Stimulated activated CD8-positive, alpha-beta memory T cell treated with anti-CD3 and anti-CD28 coated beads, Interleukin-15, amount 100 ng/mL, for 1 hour (primary cell): ENCODE results near the gene KLHL17.
"Not testable (repeated sequence)": the region's sequence is repeated elsewhere in the genome, so short reads cannot be mapped to it uniquely, and the experiment has no call there.

Experiments used
- DNase-seq: peaks from one replicate; pipeline ENCODE4 v3.0.0-alpha.2; 2020; ENCODE audit warnings: low read depth

Gene KLHL17

GRCh38 chr1:1001057-1001783 is 40.8 kb downstream of the KLHL17 start:
- DNase-seq: no peak

- no peak for DNase-seq
Observed at GRCh38 chr1:1003618-1004419, 43.4 kb downstream of the KLHL17 start.

GRCh38 chr1:1004420-1004779 is 44.0 kb downstream of the KLHL17 start:
- DNase-seq: no peak

GRCh38 chr1:1004780-1005697 is 44.7 kb downstream of the KLHL17 start:
- DNase-seq: no peak

- no peak for DNase-seq
Observed at GRCh38 chr1:1005774-1006304, 45.5 kb downstream of the KLHL17 start.

GRCh38 chr1:1006305-1007159 is 46.1 kb downstream of the KLHL17 start:
- no peak for DNase-seq

GRCh38 chr1:1010131-1010530 is 49.7 kb downstream of the KLHL17 start:
- not testable (repeated sequence) for DNase-seq

GRCh38 chr1:1011396-1011949 is 51.1 kb downstream of the KLHL17 start:
- DNase-seq: no peak

- not testable (repeated sequence) for DNase-seq
Observed at GRCh38 chr1:1012736-1013104, 52.3 kb downstream of the KLHL17 start.

- peak; percentile 81 for DNase-seq
Observed at GRCh38 chr1:1013105-1013921, 52.9 kb downstream of the KLHL17 start, which contains the start of gene ISG15. TSS of gene ISG15 (plus strand) at chr1:1013497. CDS start at chr1:1013574, 77 bp downstream.

- no peak for DNase-seq
Observed at GRCh38 chr1:1013922-1014648, 53.7 kb downstream of the KLHL17 start.

GRCh38 chr1:1014799-1015681 is 54.7 kb downstream of the KLHL17 start:
- DNase-seq: no peak
